GM12873 (cell line): ENCODE measurements around the gene GALNT11.

ENCODE experiments used
- CTCF ChIP-seq: IDR thresholded peaks from 2 replicates; pipeline ENCODE4 v1.5.1; 2012; ENCODE audit warnings: low read depth, mild to moderate bottlenecking, moderate library complexity, low read length, control low read depth; ENCODE audit not compliant: insufficient read depth; ENCODE audit errors: missing control alignments

Gene GALNT11

GRCh38 chr7:152048051-152048450, 22.6 kb downstream of the GALNT11 start:
- no peak for TF ChIP-seq CTCF

DNA sequence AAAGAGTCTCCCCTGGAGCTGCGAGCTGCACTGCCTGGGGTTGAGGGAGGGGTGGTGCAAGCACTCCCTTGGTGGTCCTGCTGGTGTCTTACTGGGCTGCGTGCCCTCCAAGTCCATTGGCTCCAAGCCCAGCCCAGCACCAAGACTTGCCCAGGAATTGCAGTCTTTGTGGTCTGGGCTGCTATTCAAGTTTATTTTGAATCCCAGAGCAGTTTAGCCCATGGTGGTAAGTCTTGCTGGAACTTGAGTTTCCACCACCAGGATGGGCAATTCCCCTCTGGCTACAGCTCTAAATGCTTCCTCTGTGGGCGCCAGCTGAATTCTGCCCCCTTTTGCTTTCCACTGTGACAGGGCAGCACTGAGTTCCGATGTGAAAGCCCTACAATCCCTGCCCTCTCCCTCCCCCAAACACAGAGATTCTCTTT, 25.1 kb downstream of the GALNT11 start:
- no peak for TF ChIP-seq CTCF

- no peak for TF ChIP-seq CTCF
Measured at GRCh38 chr7:152051968-152052367, 26.5 kb downstream of the GALNT11 start.

- no peak for TF ChIP-seq CTCF
Measured at GRCh38 chr7:152052771-152053170, 27.3 kb downstream of the GALNT11 start.

DNA sequence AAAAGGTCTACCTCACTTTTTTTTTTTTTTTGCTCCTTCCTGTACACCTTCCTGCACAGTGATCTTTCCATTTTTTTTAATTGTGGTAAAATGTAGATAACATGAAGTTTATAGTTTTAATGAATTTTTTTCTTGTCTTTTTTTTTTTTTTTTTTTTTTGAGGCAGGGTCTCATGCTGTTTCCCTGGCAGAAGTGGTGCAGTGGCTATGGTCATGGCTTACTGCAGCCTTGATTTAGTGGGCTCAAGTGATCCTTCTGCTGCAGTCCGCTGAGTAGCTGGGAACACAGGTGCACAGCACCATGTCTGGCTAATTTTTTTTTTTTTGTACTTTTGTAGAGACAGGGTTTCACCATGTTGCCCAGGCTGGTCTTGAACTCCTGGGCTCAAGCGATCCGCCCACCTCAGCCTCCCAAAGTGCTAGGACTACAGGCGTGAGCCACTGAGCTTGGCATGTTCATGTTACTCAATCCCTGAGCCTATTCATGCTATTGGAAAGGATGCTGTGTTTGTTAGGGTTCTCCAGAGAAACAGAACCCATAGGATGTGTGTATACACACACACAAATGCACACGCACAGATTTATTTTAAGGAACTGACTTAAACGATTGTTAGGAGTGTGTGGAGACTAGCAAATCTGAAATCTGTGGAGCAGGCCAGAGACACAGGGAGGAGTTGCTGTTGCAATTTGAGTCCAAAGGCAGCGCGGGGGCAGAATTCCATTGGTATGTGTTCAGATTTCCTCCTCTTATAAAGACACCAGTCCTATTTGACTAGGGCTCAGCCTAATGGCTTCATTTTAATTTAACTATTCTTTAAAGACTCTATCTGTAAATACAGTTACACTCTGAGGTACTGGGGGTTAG, 29.1 kb downstream of the GALNT11 start:
- TF ChIP-seq CTCF = no peak

GRCh38 chr7:152056621-152057274, 31.3 kb downstream of the GALNT11 start:
- no peak for TF ChIP-seq CTCF

DNA sequence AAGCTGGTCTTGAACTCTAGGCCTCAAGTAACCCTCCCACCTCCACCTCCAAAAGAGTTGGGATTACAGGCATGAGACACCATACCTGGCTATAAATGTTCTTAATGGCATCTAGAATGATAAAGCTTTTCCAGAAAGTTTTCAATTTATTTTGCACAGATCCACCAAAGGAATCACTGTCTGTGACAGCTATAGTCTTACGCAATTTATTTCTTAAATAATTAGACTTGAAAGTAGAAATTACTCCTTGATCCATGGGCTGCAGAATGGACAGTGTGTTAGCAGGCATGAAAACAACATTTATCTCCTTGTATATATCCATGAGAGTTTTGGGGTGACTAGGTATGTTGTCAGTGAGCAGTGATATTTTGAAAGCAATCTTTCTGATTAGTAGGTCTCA, 33.8 kb downstream of the GALNT11 start:
- no peak for TF ChIP-seq CTCF
